DND-41 (cell line): Measurements from ENCODE around the gene TBCK.

Experiments
- CTCF ChIP-seq: IDR thresholded peaks from 2 replicates; pipeline ENCODE4 v1.5.1; 2012; ENCODE audit warnings: borderline replicate concordance, low read length, moderate library complexity, mild to moderate bottlenecking; ENCODE audit not compliant: poor library complexity, severe bottlenecking; ENCODE audit errors: extremely low read depth
- EZH2 ChIP-seq: IDR thresholded peaks from 3 replicates; pipeline ENCODE4 v1.6.1; 2012; ENCODE audit warnings: borderline replicate concordance, low read depth, mild to moderate bottlenecking, moderate library complexity, low read length, inconsistent platforms; ENCODE audit not compliant: severe bottlenecking

- no peak for TF ChIP-seq EZH2
- no peak for TF ChIP-seq CTCF
Measured at GRCh38 chr4:106104276-106104675, 211.7 kb downstream of the TBCK start.
